PC-9 (cell line): ENCODE measurements around the gene SGSH. TPM values are rescaled to one million over a fixed set of nuclear protein-coding genes. Genes with fewer than 3 reads are reported as not detected.

Experiments
- BruUV-seq: library from RNA; stranded (reverse); fragments of 400-500 nt; replicated peaks from 2 replicates; lab custom pipeline; 2021; lab: Mats Ljungman, UMichigan
- CTCF ChIA-PET: fragments of 300-600 bp; sonication (Branson Sonifier 250); formaldehyde crosslinking; loops from one replicate; lab custom pipeline; 2022; ENCODE audit warnings: antibody characterized with exemption; lab: Charles Lee
- POLR2A ChIA-PET: fragments of 300-600 bp; sonication (Branson Sonifier 250); formaldehyde crosslinking; loops from one replicate; lab custom pipeline; 2022; ENCODE audit warnings: antibody characterized with exemption; ENCODE audit not compliant: unreplicated experiment; lab: Charles Lee
- DNase-seq, 2 experiments: peaks; one replicate each; pipeline versions ENCODE4 v3.0.0 to v3.0.0-alpha.2; 2015 to 2022; ENCODE audit warnings: mixed read lengths in 1 of 2
- H2AFZ ChIP-seq: fragments of 200-600 bp; sonication (generic); 2 replicates; pipeline ENCODE4 v1.8.1; 2017; ENCODE audit warnings: antibody characterized with exemption
- H3F3A ChIP-seq: fragments of 200-600 bp; sonication (generic); 2 replicates; pipeline ENCODE4 v1.8.1; 2017; ENCODE audit warnings: antibody characterized with exemption, mild to moderate bottlenecking, low read depth; ENCODE audit not compliant: insufficient read depth
- H3K27ac ChIP-seq: fragments of 200-600 bp; sonication (generic); 2 replicates; pipeline ENCODE4 v1.6.1; 2016; ENCODE audit warnings: mixed run types
- H3K27me3 ChIP-seq: fragments of 200-600 bp; sonication (generic); 2 replicates; pipeline ENCODE4 v1.6.1; 2016; ENCODE audit warnings: low read depth, mixed run types; ENCODE audit not compliant: insufficient read depth
- H3K36me3 ChIP-seq: fragments of 200-600 bp; sonication (generic); 2 replicates; pipeline ENCODE4 v1.6.1; 2016; ENCODE audit warnings: low read depth, mixed run types
- H3K4me1 ChIP-seq: fragments of 200-600 bp; sonication (generic); replicated peaks from 2 replicates; pipeline ENCODE4 v1.6.1; 2016; ENCODE audit warnings: mixed run types; ENCODE audit not compliant: insufficient read depth
- H3K4me2 ChIP-seq: fragments of 200-600 bp; sonication (generic); 2 replicates; pipeline ENCODE4 v1.6.1; 2017; ENCODE audit warnings: mixed run types
- H3K4me3 ChIP-seq: fragments of 200-600 bp; sonication (generic); 2 replicates; pipeline ENCODE4 v1.6.1; 2016; ENCODE audit warnings: mixed run types
- H3K79me2 ChIP-seq: fragments of 200-600 bp; sonication (generic); 2 replicates; pipeline ENCODE4 v1.6.1; 2017; ENCODE audit warnings: low read depth, mixed run types
- H3K9me2 ChIP-seq: fragments of 200-600 bp; sonication (generic); 2 replicates; pipeline ENCODE4 v1.8.1; 2017; ENCODE audit warnings: mild to moderate bottlenecking; ENCODE audit not compliant: insufficient read depth
- H3K9me3 ChIP-seq: fragments of 200-600 bp; sonication (generic); 2 replicates; pipeline ENCODE4 v1.8.1; 2016; ENCODE audit warnings: low read depth; ENCODE audit not compliant: insufficient read depth
- H4K20me1 ChIP-seq: fragments of 200-600 bp; sonication (generic); 2 replicates; pipeline ENCODE4 v1.8.1; 2017; ENCODE audit not compliant: insufficient read depth
- CTCF ChIP-seq: fragments of 200-600 bp; sonication (generic); conservative IDR thresholded peaks from 2 replicates; pipeline ENCODE4 v1.6.1; 2017; ENCODE audit warnings: mixed run types, antibody characterized with exemption, mild to moderate bottlenecking, moderate library complexity
- EZH2 ChIP-seq: fragments of 200-600 bp; sonication (generic); IDR thresholded peaks from 2 replicates; pipeline ENCODE4 v1.8.0; 2017; ENCODE audit warnings: antibody characterized with exemption, low read depth
- intact Hi-C: fragments of 100-400 bp; cut with micrococcal nuclease; formaldehyde crosslinking; loops from one replicate; pipeline ENCODE4 v1.10.0; 2022; ENCODE audit not compliant: unreplicated experiment
- total RNA-seq: library from RNA; stranded (reverse); gene quantifications from 2 replicates; pipeline ENCODE4 v1.2.3, GENCODE V29; 2021

SGSH gene
- total RNA-seq, 1 experiment from 2014 or later = 28.4 TPM

- CTCF ChIA-PET = no interaction called here
- TF ChIP-seq CTCF (no peak), EZH2 (no peak)
- no TSS peak for BruUV-seq
- Histone ChIP-seq H3K4me1 (no peaks in the 10 kb centered on the region), H3K79me2 (no peaks in the 10 kb centered on the region), H4K20me1 (no peaks in the 10 kb centered on the region), H3K4me2 (no peak overlapping the region), H3K9me2 (no peaks in the 10 kb centered on the region), H3K27me3 (no peaks in the 10 kb centered on the region), H3K9me3 (no peaks in the 10 kb centered on the region), H3K27ac (no peak overlapping the region), H2AFZ (no peak overlapping the region), H3F3A (no peaks in the 10 kb centered on the region), H3K4me3 (no peak overlapping the region), H3K36me3 (no peaks in the 10 kb centered on the region)
- intact Hi-C loops = no loop called here
- DNase-seq = no peak
- POLR2A ChIA-PET = interaction anchor here (0.6 kb wide), 1 partner anchor 54 kb away, joined by 4 read pairs; no protein-coding TSS in a partner anchor
These were observed 59.6 kb downstream of the SGSH start for GRCh38 chr17:80160536-80160935.

Other genes starting within 250 kb of the SGSH start
- 41.7 and 44.1 TPM in 2 replicates for gene TBC1D16, start 184.5 kb downstream of the SGSH start, total RNA-seq
- gene CCDC40, start 183.7 kb downstream of the SGSH start, total RNA-seq = 11.0 and 14.2 TPM in 2 replicates
- gene GAA, start 118.8 kb downstream of the SGSH start, total RNA-seq = 86.9 and 126 TPM in 2 replicates
- 114 and 125 TPM in 2 replicates for gene EIF4A3, start 73.2 kb downstream of the SGSH start, total RNA-seq
- gene CARD14, start 50.3 kb downstream of the SGSH start, total RNA-seq = 15.7 and 16.5 TPM in 2 replicates
- gene SLC26A11, start 94 bp upstream of the SGSH start, total RNA-seq = 12.4 and 14.1 TPM in 2 replicates
- gene RNF213, start 40.5 kb upstream of the SGSH start, total RNA-seq = 179 and 207 TPM in 2 replicates
- 50.3 and 84.8 TPM in 2 replicates for gene ENDOV, start 194.8 kb upstream of the SGSH start, total RNA-seq